ENCODE data around the gene FAM149A. TPM values are rescaled to one million over a fixed set of nuclear protein-coding genes. Genes with fewer than 3 reads are reported as not detected.

FAM149A gene
- polyA plus RNA-seq, 1 donor (not counting 4 experiments of a cell fraction or from before 2014, with no cell fraction given), result 0.41 TPM

DNA sequence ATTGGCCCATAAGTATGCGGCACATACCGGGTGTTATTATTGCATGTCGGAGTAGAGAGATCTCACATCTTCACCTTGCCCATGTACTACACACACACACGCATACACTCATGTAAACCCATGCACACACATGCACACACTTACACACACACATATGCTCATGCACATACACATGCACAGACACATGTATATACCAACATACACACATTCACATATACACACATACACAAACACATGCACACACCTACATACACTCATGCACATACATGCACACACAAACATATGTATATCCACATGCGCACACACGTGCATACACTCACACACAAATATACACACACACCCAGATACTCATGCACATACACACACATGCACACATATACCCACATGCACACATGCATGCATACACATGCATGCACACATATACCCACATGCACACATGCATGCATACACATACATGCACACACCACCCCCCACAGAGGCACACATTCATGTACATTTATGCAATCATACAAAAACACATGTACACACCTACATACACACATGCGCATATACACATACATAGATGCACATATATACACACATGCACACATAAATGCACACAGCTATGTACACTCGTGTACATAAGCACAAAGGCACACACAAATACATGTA, 98.1 kb downstream of the FAM149A start:
- FAIRE-seq, result no peak
- H3K36me3 ChIP-seq (ENCODE audit: control insufficient read depth in 2 of 2, extremely low read depth in 1 of 2, insufficient read depth in 2 of 2, low read length in 2 of 2), result no peaks in the 10 kb centered on the region
- no peaks in the 10 kb centered on the region for H4K20me1 ChIP-seq (ENCODE audit: control insufficient read depth, extremely low read depth, insufficient read depth, low read length)

GRCh38 chr4:186203406-186203805, 98.9 kb downstream of the FAM149A start:
- Histone ChIP-seq H3K4me2 (ENCODE audit: control insufficient read depth, extremely low read depth, insufficient read depth, low read depth, low read length) (no peak overlapping the region), H4K20me1 (ENCODE audit: control insufficient read depth, extremely low read depth, insufficient read depth, low read length) (no peaks in the 10 kb centered on the region), H3K27ac (ENCODE audit: control insufficient read depth, insufficient read depth, low read length) (no peak overlapping the region), H3K9ac (ENCODE audit: control insufficient read depth, extremely low read depth, insufficient read depth, low read length) (no peak overlapping the region), H3K36me3 (ENCODE audit: control insufficient read depth in 2 of 2, extremely low read depth in 1 of 2, insufficient read depth in 2 of 2, low read length in 2 of 2) (no peaks in the 10 kb centered on the region), H3K4me3 (ENCODE audit: control insufficient read depth in 2 of 3, extremely low read depth in 1 of 3, insufficient read depth in 2 of 3, low read depth in 1 of 3, low read length in 3 of 3) (no peak overlapping the region), H3K79me2 (ENCODE audit: control insufficient read depth, insufficient read depth, low read length) (no peaks in the 10 kb centered on the region), H2AFZ (ENCODE audit: control insufficient read depth, low read length) (no peak overlapping the region), H3K4me1 (ENCODE audit: control insufficient read depth, extremely low read depth, insufficient read depth, low read length) (no peaks in the 10 kb centered on the region), H3K9me3 (ENCODE audit: control insufficient read depth, low read depth, low read length) (no peaks in the 10 kb centered on the region), H3K9me1 (ENCODE audit: control insufficient read depth, extremely low read depth, insufficient read depth, low read length) (no peaks in the 10 kb centered on the region), H3K27me3 (ENCODE audit: control insufficient read depth, extremely low read depth, insufficient read depth, low read length) (no peaks in the 10 kb centered on the region)
- FAIRE-seq (no peak), DNase-seq (ENCODE audit: low read depth, low spot score) (no peak)
- no peak for TF ChIP-seq EZH2 (IDR thresholded peaks at IDR 0.05; ENCODE audit: low read length)
- TF ChIP-seq CTCF (optimal IDR thresholded peaks at IDR 0.05 in 1 of 3, IDR thresholded peaks at IDR 0.05 in 1 of 3, conservative IDR thresholded peaks at IDR 0.05 in 1 of 3; ENCODE audit: extremely low read depth in 1 of 3, insufficient read depth in 2 of 3, low read length in 3 of 3), result no peak
- dilution Hi-C loops (cut with MboI; ENCODE audit: extremely low pct_ligation_motif_present, low sequenced_read_pairs), result no loop called here

More for the DNA sequence above, 98.1 kb downstream of the FAM149A start:
- TF ChIP-seq CTCF (optimal IDR thresholded peaks at IDR 0.05 in 1 of 3, IDR thresholded peaks at IDR 0.05 in 1 of 3, conservative IDR thresholded peaks at IDR 0.05 in 1 of 3; ENCODE audit: extremely low read depth in 1 of 3, insufficient read depth in 2 of 3, low read length in 3 of 3) (no peak), EZH2 (IDR thresholded peaks at IDR 0.05; ENCODE audit: low read length) (no peak)
- H3K9me3 ChIP-seq (ENCODE audit: control insufficient read depth, low read depth, low read length), result no peaks in the 10 kb centered on the region
- no peak overlapping the region for H2AFZ ChIP-seq (ENCODE audit: control insufficient read depth, low read length)
- H3K9me1 ChIP-seq (ENCODE audit: control insufficient read depth, extremely low read depth, insufficient read depth, low read length), result no peaks in the 10 kb centered on the region
- no peak overlapping the region for H3K4me2 ChIP-seq (ENCODE audit: control insufficient read depth, extremely low read depth, insufficient read depth, low read depth, low read length)
- H3K4me3 ChIP-seq (ENCODE audit: control insufficient read depth in 2 of 3, extremely low read depth in 1 of 3, insufficient read depth in 2 of 3, low read depth in 1 of 3, low read length in 3 of 3), result no peak overlapping the region
- no peaks in the 10 kb centered on the region for H3K79me2 ChIP-seq (ENCODE audit: control insufficient read depth, insufficient read depth, low read length)
- H3K27ac ChIP-seq (ENCODE audit: control insufficient read depth, insufficient read depth, low read length), result no peak overlapping the region
- no peak for DNase-seq (ENCODE audit: low read depth, low spot score)
- H3K27me3 ChIP-seq (ENCODE audit: control insufficient read depth, extremely low read depth, insufficient read depth, low read length), result no peaks in the 10 kb centered on the region
- dilution Hi-C loops (cut with MboI; ENCODE audit: extremely low pct_ligation_motif_present, low sequenced_read_pairs), result no loop called here
- H3K4me1 ChIP-seq (ENCODE audit: control insufficient read depth, extremely low read depth, insufficient read depth, low read length), result no peaks in the 10 kb centered on the region
- no peak overlapping the region for H3K9ac ChIP-seq (ENCODE audit: control insufficient read depth, extremely low read depth, insufficient read depth, low read length)

Measured in keratinocyte (primary cell).